ENCODE data around the gene CCDC92.
A peak's percentile ranks its signal among the peaks of the same experiment; 100 is the strongest.

Gene CCDC92

GRCh38 chr12:123972457-123973401 lies at the start of gene CCDC92, which contains the start of gene ZNF664:
TSS of gene CCDC92 (minus strand) at chr12:123972831. CDS start at chr12:123944305, 28,526 bp downstream.
TSS of gene ZNF664 (plus strand) at chr12:123973215. CDS start at chr12:124012145, 38,930 bp downstream.
- 0 out of 2 replicates have a peak, but pooled peaks cover 5% of the 10 kb centered on the region for H3K36me3 ChIP-seq (ENCODE audit: insufficient read depth, low read depth, low read length)
- H3K27ac ChIP-seq (ENCODE audit: low read length): no peak within 1 kb of the TSS
- H3K4me3 ChIP-seq (ENCODE audit: low read length): peak within 1 kb of the TSS; percentile 83
- H3K9me3 ChIP-seq (ENCODE audit: insufficient read depth, low read depth, low read length): no peaks in the 10 kb centered on the region
- H3K27me3 ChIP-seq (ENCODE audit: insufficient read depth, low read length): peaks cover 70% of the 10 kb centered on the region
- H3K4me1 ChIP-seq (ENCODE audit: insufficient read depth, low read length): peaks cover 8% of the 10 kb centered on the region; the same call in 1 of the 2 replicates
- peak within 1 kb of the TSS; percentile 64; the same call in 1 of the 2 replicates for H3K9ac ChIP-seq (ENCODE audit: low read depth, low read length)

GRCh38 chr12:124022161-124022560 lies 49.5 kb upstream of the CCDC92 start:
- Histone ChIP-seq H3K9ac (ENCODE audit: low read depth, low read length) (no peak overlapping the region), H3K27me3 (ENCODE audit: insufficient read depth, low read length) (no peaks in the 10 kb centered on the region), H3K9me3 (ENCODE audit: insufficient read depth, low read depth, low read length) (no peaks in the 10 kb centered on the region)

GRCh38 chr12:124021007-124021406 lies 48.4 kb upstream of the CCDC92 start:
- Histone ChIP-seq H3K9ac (ENCODE audit: low read depth, low read length) (no peak overlapping the region), H3K27ac (ENCODE audit: low read length) (no peak overlapping the region), H3K9me3 (ENCODE audit: insufficient read depth, low read depth, low read length) (no peaks in the 10 kb centered on the region), H3K4me3 (ENCODE audit: low read length) (no peak overlapping the region), H3K27me3 (ENCODE audit: insufficient read depth, low read length) (no peaks in the 10 kb centered on the region), H3K4me1 (ENCODE audit: insufficient read depth, low read length) (no peaks in the 10 kb centered on the region), H3K36me3 (ENCODE audit: insufficient read depth, low read depth, low read length) (no peaks in the 10 kb centered on the region)

More at GRCh38 chr12:124022161-124022560, 49.5 kb upstream of the CCDC92 start:
- no peaks in the 10 kb centered on the region for H3K36me3 ChIP-seq (ENCODE audit: insufficient read depth, low read depth, low read length)
- no peaks in the 10 kb centered on the region for H3K4me1 ChIP-seq (ENCODE audit: insufficient read depth, low read length)
- no peak overlapping the region for H3K4me3 ChIP-seq (ENCODE audit: low read length)
- no peak overlapping the region for H3K27ac ChIP-seq (ENCODE audit: low read length)

GRCh38 chr12:124020514-124020949 lies 47.9 kb upstream of the CCDC92 start:
- H3K9me3 ChIP-seq (ENCODE audit: insufficient read depth, low read depth, low read length): no peaks in the 10 kb centered on the region
- H3K27me3 ChIP-seq (ENCODE audit: insufficient read depth, low read length): no peaks in the 10 kb centered on the region
- no peaks in the 10 kb centered on the region for H3K4me1 ChIP-seq (ENCODE audit: insufficient read depth, low read length)
- no peak overlapping the region for H3K4me3 ChIP-seq (ENCODE audit: low read length)
- no peaks in the 10 kb centered on the region for H3K36me3 ChIP-seq (ENCODE audit: insufficient read depth, low read depth, low read length)
- H3K9ac ChIP-seq (ENCODE audit: low read depth, low read length): no peak overlapping the region
- H3K27ac ChIP-seq (ENCODE audit: low read length): no peak overlapping the region

- H3K4me1 ChIP-seq (ENCODE audit: insufficient read depth, low read length): no peaks in the 10 kb centered on the region
- no peaks in the 10 kb centered on the region for H3K9me3 ChIP-seq (ENCODE audit: insufficient read depth, low read depth, low read length)
- no peaks in the 10 kb centered on the region for H3K27me3 ChIP-seq (ENCODE audit: insufficient read depth, low read length)
- no peak overlapping the region for H3K4me3 ChIP-seq (ENCODE audit: low read length)
- H3K36me3 ChIP-seq (ENCODE audit: insufficient read depth, low read depth, low read length): no peaks in the 10 kb centered on the region
- no peak overlapping the region for H3K9ac ChIP-seq (ENCODE audit: low read depth, low read length)
- no peak overlapping the region for H3K27ac ChIP-seq (ENCODE audit: low read length)
These were observed 46.5 kb upstream of the CCDC92 start for GRCh38 chr12:124019115-124019514.

GRCh38 chr12:124018539-124018938 lies 45.9 kb upstream of the CCDC92 start:
- Histone ChIP-seq H3K27ac (ENCODE audit: low read length) (no peak overlapping the region), H3K9ac (ENCODE audit: low read depth, low read length) (no peak overlapping the region)

GRCh38 chr12:124017064-124017463 lies 44.4 kb upstream of the CCDC92 start:
- Histone ChIP-seq H3K27ac (ENCODE audit: low read length) (no peak overlapping the region), H3K36me3 (ENCODE audit: insufficient read depth, low read depth, low read length) (peaks cover 16% of the 10 kb centered on the region), H3K27me3 (ENCODE audit: insufficient read depth, low read length) (no peaks in the 10 kb centered on the region), H3K4me3 (ENCODE audit: low read length) (no peak overlapping the region), H3K9ac (ENCODE audit: low read depth, low read length) (no peak overlapping the region), H3K4me1 (ENCODE audit: insufficient read depth, low read length) (no peaks in the 10 kb centered on the region), H3K9me3 (ENCODE audit: insufficient read depth, low read depth, low read length) (no peaks in the 10 kb centered on the region)

More at GRCh38 chr12:124018539-124018938, 45.9 kb upstream of the CCDC92 start:
- H3K36me3 ChIP-seq (ENCODE audit: insufficient read depth, low read depth, low read length): peaks cover 1% of the 10 kb centered on the region; the same call in 1 of the 2 replicates
- no peaks in the 10 kb centered on the region for H3K4me1 ChIP-seq (ENCODE audit: insufficient read depth, low read length)
- H3K27me3 ChIP-seq (ENCODE audit: insufficient read depth, low read length): no peaks in the 10 kb centered on the region
- no peaks in the 10 kb centered on the region for H3K9me3 ChIP-seq (ENCODE audit: insufficient read depth, low read depth, low read length)
- H3K4me3 ChIP-seq (ENCODE audit: low read length): no peak overlapping the region

- Histone ChIP-seq H3K9me3 (ENCODE audit: insufficient read depth, low read depth, low read length) (no peaks in the 10 kb centered on the region), H3K4me1 (ENCODE audit: insufficient read depth, low read length) (no peaks in the 10 kb centered on the region), H3K27me3 (ENCODE audit: insufficient read depth, low read length) (no peaks in the 10 kb centered on the region), H3K27ac (ENCODE audit: low read length) (no peak overlapping the region), H3K36me3 (ENCODE audit: insufficient read depth, low read depth, low read length) (peaks cover 26% of the 10 kb centered on the region), H3K9ac (ENCODE audit: low read depth, low read length) (no peak overlapping the region), H3K4me3 (ENCODE audit: low read length) (no peak overlapping the region)
These were observed 43.1 kb upstream of the CCDC92 start for GRCh38 chr12:124015494-124016461.

GRCh38 chr12:124013073-124013472 lies 40.4 kb upstream of the CCDC92 start:
- no peaks in the 10 kb centered on the region for H3K9me3 ChIP-seq (ENCODE audit: insufficient read depth, low read depth, low read length)
- no peak overlapping the region for H3K27ac ChIP-seq (ENCODE audit: low read length)
- H3K27me3 ChIP-seq (ENCODE audit: insufficient read depth, low read length): no peaks in the 10 kb centered on the region
- H3K36me3 ChIP-seq (ENCODE audit: insufficient read depth, low read depth, low read length): peaks cover 26% of the 10 kb centered on the region
- H3K4me3 ChIP-seq (ENCODE audit: low read length): no peak overlapping the region
- no peak overlapping the region for H3K9ac ChIP-seq (ENCODE audit: low read depth, low read length)
- no peaks in the 10 kb centered on the region for H3K4me1 ChIP-seq (ENCODE audit: insufficient read depth, low read length)

- no peak overlapping the region for H3K27ac ChIP-seq (ENCODE audit: low read length)
- no peaks in the 10 kb centered on the region for H3K4me1 ChIP-seq (ENCODE audit: insufficient read depth, low read length)
- H3K36me3 ChIP-seq (ENCODE audit: insufficient read depth, low read depth, low read length): peaks cover 26% of the 10 kb centered on the region
- no peaks in the 10 kb centered on the region for H3K27me3 ChIP-seq (ENCODE audit: insufficient read depth, low read length)
- H3K9me3 ChIP-seq (ENCODE audit: insufficient read depth, low read depth, low read length): no peaks in the 10 kb centered on the region
- H3K9ac ChIP-seq (ENCODE audit: low read depth, low read length): no peak overlapping the region
- H3K4me3 ChIP-seq (ENCODE audit: low read length): no peak overlapping the region
These were observed 38.9 kb upstream of the CCDC92 start for GRCh38 chr12:124011435-124012115.

- no peak overlapping the region for H3K4me3 ChIP-seq (ENCODE audit: low read length)
- H3K27me3 ChIP-seq (ENCODE audit: insufficient read depth, low read length): no peaks in the 10 kb centered on the region
- H3K4me1 ChIP-seq (ENCODE audit: insufficient read depth, low read length): no peaks in the 10 kb centered on the region
- H3K9ac ChIP-seq (ENCODE audit: low read depth, low read length): no peak overlapping the region
- H3K36me3 ChIP-seq (ENCODE audit: insufficient read depth, low read depth, low read length): peaks cover 31% of the 10 kb centered on the region
- H3K9me3 ChIP-seq (ENCODE audit: insufficient read depth, low read depth, low read length): no peaks in the 10 kb centered on the region
- no peak overlapping the region for H3K27ac ChIP-seq (ENCODE audit: low read length)
These were observed 38.1 kb upstream of the CCDC92 start for GRCh38 chr12:124010687-124011086.

Data from iPS-20b (cell line).